IPS-NIHi7 (cell line): ENCODE results near the gene PLET1.

Experiments used
- DNase-seq: peaks from one replicate; pipeline ENCODE4 v3.0.0; 2012; ENCODE audit warnings: mixed read lengths; ENCODE audit errors: extremely low spot score

The PLET1 gene, protein sequence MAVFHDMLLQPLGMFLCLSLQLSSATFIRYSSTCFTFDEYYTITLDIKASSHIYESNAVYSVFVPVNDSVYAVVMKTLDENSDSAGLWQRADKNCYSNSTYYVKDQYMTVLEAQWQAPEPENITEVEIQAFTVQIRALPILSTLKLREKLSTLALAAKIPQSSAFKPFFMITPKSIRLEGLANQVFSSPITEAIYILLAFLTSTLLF

DNA sequence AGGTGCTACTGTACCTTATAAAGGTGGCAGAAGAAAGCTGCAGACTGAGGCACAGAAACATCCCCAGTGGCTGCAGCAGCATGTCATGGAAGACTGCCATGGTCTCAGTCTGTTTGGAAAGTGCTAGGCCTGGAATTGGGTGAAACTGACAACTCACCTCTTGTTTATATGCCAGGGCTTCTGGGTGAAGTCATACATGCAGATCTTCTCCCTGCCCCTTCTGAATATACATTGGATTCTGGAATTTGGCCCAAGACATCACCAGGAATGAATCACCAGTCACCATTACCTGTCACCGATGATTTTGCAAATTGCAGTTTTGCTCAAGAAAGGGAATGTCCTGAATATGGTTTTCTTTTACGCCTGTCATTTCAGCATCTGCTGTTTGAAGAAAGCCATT lies at the start of gene PLET1:
Gene PLET1 (minus strand): TSS at position 371 of the 400 bp plus-strand sequence. CDS start 271 bp downstream, at position 100.
- DNase-seq, result no peak

DNA sequence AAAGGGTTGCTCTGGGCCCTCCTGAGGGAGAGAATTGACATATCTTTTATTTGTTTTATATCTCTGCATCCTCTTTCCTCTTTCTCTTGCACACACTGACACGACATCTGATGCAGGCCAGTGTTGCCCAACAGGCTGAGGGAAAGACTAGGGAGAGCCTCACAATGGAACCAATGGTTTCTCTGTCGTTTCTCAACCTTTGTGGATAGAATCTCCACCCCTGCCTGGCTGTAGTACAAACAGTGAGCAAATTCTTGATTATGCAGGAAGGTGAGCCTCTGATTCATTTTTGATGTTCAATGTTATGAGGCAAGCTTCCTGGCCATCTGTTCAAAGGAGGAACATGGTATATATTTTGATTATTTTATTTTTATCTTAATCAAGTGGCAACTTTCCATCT lies 49.8 kb upstream of the PLET1 start:
- no peak for DNase-seq

DNA sequence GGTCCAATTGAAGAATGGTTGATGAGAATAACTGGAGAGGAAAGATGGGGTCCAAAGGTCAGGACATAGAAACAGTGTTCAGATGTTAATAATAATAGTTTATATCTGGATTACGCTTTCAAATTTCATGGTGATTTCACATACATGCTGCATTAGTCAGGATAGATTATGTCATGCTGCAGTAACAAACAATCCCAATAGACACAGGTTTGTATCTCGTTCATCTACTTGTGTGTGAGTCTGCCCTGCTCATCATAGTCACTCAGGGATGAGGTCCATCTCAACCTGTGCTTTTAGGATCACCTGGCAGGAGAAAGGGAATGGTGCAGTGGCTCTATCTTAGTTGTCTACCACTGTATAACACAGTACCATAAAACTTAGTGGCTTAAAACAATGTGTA lies 48.0 kb upstream of the PLET1 start:
- no peak for DNase-seq

DNA sequence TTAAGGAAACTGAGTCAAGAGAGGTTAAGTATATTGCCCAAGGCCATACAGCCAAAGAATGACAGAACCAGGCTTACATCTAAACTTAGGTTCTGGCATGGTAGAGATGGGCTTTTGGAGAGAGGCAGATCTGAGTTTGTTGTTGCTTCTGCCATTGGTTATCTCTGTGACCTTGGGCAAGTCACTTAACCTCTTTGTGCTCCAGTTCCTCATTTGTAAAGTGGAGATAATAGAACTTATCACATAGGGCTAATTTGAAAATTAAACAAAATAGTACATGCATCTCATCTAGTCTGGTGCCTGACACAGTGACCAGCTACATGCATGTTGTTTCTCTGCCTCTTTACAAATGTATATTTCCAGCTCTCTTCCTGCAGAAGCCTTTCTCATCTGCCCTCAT lies 47.0 kb upstream of the PLET1 start:
- no peak for DNase-seq

DNA sequence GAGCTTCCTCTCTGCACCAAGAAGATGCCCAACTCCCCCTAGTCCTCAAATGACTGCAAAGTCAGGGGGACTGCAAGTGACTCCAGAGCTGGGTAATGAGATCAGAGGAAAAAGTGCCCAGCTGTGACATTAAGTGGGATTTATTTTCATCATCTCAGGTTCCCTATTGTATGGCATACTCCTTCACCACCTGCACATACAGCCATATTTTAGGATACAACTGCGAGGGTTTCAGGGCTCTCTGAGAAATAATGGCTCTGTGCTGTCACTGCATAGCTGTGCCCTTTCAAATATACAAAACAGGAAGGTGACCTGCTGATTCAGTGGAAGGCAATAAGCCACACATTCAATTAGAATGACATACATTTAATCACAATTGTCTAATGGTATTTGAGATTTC lies 45.6 kb upstream of the PLET1 start:
- DNase-seq, result no peak

DNA sequence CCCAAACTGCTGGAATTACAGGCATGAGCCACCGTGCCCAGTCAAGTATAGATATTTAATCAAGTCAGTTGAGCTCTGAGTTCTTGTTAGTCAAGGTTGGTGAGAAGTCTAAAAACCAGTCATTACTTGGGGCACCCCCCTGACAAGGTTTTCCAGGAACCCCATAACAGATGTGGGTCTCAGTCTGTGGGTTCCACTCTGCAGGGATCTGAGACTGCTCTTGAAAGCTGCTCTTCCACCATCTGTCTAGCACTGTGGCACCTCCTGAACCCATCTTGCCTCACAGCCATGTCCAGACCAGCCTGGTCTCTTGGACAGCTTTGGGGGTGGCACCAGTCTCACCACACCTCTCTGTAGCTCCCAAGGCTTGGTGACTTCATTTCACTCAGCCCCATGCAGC lies 44.3 kb upstream of the PLET1 start:
- no peak for DNase-seq

DNA sequence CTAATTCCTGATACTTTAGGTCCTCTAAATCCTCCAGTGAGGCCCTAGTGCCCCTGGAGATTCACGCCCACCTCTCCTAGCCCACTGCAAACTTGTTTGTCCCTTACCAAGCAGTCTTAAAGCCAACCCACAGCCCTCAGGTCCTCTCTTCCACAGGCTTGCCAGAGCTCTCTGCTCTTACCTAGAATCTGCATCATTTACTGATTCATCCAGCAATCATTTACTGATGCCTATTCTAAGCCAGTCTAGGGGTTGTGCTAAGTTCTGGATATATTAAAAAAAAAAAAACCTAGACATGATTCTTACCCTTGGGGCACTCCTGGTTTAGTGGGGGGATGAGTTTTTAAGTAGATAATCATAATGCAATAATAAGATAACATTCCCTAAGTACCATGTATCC lies 43.0 kb upstream of the PLET1 start:
- no peak for DNase-seq

DNA sequence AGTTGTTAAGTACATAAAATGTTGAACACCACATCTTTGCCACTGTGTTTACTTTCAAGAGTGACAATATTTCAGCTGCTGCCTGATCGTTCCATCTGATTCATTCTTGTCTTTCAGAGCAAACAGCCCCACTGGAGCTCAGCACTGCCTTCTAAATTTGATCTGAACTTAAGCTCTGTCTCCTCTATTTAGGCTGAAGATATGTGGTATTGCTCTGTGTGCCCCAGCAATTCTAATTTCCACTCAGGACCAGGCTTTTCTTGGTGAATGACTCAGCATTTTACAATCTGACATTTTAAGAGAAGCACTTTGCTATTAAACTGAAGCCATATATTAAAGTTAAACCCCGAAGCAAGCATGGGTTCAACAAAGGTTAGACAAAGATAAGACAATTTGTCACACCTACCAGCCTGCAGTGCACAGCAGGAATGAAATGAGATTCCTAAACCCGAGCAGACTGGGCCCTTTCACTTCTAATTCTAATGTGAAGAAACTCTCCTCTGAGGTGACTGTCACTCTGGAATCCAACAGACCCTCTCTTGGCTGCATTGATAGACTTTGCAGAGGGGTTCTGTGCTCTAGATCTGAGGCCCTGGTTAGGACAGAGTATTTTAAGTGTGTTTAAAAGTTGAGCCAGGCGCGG lies 41.7 kb upstream of the PLET1 start:
- no peak for DNase-seq

DNA sequence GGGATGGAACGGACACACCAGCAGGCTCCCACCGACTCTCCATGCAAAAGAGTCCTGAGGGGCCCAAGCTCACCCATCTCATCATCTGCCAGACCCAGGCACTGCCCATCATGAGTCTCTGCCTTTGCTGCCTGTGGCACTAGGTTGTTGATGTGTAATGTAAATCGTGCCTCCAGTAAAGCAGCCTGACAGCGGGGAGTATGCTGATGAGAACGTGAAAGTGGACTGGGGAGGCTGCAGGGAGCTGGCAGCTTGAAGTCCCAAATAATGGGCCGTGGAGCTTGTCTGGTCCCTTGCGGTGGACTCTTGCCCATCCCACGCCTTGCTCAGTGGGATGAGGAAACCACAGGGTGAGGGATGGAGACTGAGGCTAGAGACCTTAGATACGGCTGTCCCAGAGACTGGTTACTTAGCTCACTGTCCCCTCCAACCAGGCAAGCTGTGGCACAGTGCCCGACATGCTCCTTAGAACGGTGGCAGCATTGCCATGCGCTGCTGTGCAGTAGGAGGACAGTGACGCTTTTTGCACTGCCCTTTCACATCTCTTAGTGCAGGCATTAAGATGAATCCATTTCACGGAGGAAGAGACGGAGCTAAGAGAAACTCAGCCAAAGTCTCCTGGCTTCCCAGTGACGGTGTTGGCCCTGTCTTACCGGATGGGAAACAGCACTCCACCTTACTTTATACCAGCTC lies 39.6 kb upstream of the PLET1 start:
- DNase-seq, result no peak

DNA sequence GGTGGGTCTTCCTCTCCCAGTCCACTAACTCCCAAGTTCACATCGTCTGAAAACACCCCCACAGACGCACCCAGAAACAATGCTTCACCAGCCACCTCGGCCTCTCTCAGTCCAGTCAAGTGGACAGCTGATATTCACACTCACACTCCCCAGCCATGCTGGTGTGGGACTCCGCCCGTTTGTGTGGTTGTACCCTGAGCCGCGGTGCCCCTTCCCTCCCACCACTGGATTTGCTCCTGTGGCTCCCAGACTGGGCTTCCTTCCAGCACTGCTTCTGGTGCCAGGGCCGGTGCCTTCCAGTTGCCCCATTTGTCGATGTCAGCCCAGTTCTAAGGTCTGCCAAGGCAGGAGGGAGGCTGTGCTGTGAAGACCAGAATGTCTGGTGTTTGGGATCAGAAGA lies 37.9 kb upstream of the PLET1 start:
- DNase-seq, result no peak

DNA sequence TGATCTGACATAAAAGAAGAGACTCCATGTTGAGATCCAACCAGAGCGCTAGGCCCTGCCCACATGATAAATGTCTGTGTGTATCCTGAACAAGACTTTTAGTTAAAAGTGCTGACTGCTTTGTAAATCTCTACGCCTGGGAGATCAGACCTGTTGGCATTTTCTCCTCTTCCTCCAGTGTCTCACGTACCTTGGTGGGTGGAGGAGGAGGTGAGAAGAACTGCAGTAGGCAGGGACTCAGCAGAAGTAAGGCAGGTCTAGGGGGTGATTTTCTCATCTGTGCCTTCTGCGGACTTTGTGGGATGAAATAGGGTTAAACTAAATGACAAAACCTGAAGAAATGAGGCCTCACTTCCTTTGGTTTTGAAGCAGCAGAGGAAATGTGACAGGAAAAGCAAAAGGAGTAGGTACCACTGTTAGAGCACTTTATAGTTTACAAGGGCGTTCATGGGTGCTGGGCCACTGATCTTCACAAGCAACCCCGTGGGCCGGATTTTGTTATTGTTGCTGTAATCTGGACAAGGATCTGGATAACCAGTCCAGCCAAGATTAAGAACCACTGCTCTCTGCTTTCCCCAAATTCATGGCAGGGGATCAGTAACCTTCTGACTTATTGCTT lies 36.7 kb upstream of the PLET1 start:
- DNase-seq, result no peak

DNA sequence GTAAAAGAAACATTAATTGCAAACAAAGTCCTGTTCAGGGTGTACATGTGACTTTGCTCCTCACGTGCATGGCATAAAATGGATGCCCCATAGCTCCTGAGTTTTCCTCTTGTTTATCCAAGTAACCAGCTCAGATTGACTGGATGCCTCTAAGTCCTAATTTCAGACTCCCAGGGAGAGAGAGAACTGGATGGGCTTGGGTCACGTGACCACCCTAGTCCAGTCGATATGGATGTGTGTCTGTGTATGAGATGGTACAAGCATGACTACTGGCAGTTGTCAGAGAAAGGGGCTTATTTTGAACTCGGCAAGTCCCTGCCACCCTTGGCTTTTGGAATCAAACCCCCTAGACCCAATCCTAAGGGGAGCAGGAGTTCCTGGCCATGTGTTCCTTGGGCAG lies 35.4 kb upstream of the PLET1 start:
- no peak for DNase-seq

DNA sequence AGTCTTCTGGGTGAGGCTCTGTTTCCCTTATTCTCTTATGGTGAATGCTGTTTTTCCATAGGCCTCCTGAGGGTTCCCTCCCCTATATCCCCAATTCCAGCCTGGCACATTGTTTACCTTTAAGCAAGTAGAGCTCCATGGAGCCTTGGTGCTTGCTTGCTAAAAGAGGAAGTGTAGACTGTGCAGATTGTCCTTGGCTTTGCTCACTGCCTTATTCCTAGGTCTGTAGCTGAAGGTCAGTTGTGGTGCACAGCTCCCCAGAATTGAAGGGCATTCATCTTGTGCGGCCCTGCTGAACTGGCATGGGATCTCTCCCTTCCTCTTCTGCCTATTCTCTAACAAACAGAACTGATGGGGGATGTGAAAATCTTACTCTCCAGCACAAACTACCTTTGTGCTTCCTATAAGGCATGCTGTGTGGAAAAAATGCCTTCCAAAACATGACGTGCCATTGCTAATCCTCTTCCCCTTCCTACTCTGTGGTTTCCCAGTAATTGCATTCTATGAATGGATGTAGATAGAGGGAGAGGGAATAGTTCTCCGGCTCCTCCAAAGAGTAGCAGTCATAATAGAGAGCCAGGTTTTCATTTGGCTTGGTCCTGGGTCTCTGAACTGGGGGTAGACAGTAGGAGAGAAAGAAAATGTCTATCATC lies 34.2 kb upstream of the PLET1 start:
- no peak for DNase-seq

DNA sequence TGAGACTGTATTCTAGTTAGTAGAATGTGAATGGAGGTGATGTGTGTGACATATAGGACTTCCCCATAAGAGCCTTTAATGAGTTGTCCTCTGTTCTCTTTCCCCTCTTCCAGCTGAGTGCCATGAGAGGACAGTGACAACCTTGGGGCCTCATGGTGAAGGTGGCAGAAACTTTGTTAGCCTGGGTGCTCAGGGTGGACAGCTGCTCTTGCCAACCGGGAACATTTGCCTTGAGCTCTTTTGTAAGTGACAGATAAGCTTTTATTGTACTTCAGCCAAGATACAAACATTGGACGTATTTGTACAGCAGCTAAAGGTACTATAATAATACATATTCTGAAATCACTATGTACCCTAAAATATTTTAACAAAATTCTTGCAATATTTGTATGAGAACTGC lies 33.0 kb upstream of the PLET1 start:
- DNase-seq, result no peak

DNA sequence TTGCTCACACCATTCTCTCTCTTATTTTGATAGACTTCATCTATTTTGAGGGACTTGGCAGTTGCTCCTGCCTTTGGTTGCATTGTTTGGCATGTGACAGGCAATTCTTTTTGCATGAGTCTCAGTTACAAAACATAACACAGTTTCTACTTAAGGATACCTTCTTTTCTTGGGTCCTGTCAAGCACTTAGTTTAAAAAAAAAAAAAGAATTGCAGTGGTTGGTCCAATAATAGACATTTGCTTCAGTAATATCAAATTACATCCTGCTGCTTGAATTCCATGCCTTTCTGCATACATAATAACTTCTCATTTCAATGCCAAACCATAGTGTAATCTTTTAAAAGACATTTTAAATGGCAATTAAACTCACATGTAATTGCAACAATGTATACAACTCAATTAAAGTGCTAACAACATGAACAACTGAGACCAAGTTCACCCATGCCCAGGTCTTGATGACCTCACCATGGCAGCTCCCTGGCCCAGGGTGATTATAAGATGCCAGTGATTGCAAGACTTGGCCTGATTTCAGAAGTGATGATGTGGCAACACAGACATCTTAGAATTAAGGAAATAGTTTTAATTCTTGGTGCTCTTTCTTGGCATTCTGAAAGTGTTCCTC lies 32.2 kb upstream of the PLET1 start:
- no peak for DNase-seq

DNA sequence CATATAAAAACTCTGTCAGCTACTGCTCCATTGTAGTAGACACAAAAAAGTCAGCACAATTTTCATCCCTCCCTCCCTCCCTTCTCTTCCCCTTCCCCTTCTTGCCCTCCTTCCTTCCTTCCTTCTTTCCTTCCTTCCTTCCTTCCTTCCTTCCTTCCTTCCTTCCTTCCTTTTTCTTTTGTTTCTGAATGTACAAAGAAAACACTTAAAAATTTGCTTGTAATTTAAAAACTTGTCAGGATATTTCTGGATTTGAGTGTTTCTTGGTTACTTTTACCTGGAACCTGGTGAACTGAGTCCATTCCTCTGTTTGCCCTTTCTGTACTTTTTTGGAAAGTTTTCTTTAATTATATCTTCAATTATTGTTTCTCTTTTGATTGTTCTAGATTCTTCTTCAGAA lies 31.5 kb upstream of the PLET1 start:
- DNase-seq, result no peak

DNA sequence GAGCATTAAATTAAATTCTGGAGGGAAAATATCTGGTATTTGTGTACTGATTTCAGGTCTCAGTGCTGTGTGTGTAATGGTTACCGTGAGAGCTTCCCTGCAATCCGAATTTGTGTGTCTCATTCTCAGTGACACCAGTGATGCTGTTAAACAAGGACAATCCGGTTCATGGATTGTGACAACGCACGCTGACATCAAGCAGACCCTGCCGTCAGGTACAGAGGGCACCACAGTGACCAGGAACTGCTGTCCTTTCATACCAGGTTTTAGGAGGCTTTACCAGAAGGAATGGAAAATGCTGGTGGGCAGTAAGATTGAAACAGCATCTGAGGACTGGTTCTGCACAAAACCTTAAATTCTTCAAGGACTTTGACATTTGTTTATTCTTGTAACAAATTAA lies 30.5 kb upstream of the PLET1 start:
- DNase-seq, result no peak

DNA sequence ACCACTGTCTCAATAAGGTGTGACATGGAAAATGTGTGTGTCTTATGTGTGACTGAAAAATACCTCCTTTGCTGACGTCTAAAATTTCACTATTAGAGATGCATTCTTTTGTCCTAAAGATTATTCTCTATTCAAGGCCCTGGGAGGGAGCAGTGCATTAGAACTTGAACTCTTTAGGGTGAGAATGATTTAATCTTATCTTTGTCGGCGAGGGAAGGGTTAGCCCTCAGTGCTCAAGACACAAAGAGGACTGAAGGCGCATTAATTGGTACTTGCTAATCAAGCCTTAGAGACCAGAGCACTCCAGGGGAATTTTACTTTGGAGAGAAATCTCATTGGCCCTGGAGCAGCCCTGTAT lies 29.8 kb upstream of the PLET1 start:
- peak; percentile 21 for DNase-seq

DNA sequence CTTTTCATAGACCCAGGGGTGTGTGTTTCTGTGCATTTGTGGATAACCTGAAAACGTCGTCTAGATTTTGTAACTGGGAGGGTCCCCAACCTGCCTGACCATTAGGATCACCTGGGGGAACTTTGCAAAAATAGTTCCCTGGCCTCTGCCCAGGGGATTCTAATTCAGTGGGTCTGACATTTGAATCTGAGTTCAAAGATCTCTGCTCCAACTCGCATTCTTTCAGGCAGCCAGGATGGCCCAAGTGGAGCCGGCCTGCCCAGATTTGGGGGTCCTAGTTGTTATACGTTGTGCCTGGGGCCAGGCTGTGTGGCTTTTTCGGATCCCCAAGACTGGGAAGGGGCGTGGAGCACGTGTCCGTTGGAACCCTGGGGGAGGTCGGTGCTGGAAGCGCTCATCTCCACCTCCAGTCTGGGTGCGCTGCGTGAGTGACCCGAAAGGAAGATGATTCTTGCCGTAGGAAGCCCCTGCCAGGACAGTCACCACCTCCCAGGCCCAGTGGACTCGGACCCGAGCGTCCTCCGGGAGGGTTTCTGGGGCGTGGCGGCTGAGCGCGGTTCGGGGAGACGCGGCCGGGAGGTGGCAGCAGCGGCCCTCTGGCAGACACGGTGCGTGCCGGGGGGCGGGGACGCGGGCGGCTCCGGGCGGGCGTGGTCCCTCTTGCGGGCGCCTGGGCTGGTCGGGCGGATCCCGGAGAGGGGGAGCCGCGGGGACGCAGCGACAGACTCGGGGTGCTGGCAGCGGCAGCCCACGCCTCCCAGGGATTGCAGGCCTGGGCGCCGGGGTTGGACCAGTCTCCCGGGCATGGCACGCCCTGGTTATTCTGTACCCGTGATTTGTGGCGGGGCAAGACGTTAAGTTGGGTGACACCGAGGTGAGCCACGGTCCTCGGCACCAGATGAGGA lies 29.2 kb upstream of the PLET1 start:
- peak; percentile 93 for DNase-seq

DNA sequence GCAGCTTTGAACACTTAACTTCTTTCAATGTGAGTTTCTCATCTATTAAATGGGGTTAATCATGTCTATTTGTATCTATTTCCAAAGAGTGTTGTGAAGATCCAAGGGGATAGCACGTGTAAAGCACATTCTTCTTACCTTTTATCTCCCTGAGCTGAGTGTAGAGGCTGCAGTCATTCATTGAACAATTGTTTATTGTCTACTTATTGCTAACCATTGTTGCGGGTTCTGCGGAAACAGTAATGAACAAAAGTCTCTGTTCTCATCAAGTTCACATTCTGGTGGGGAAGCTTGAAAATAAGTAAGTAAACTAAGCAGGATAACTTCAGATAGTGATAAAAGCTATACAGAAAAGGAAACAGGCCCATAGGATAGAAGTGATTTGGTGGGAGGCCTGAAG lies 27.4 kb upstream of the PLET1 start:
- DNase-seq, result no peak

DNA sequence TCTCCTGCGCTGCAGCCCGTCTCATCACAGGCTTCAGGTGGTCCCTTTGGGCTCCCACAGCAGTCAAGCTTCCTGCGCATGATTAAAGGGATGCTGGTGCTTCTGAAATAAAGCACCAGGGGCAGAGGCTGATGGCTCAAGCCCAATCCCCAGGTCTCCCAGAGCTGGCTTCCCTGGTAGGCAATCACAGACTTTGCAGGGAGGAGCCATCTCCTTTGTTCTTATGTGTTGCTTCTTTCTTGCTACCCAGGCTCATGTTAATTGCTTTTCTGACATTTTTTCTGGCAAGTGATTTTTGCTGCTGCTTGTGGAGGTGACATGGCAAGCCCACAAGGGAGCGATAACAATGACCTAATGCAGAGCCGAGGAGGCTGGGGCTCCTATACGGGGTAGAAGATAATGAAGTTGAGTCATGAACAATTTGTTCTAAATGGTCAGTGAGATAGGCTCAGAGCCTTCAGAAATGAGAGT lies 25.2 kb upstream of the PLET1 start:
- DNase-seq, result no peak
